ENCODE results near the gene ACSS1.

The ACSS1 gene

GRCh38 chr20:24992487-24993205 is 65.3 kb downstream of the ACSS1 start, which contains the start of gene APMAP:
Gene APMAP (minus strand): TSS chr20:24992751. CDS start chr20:24992688, 63 bp downstream.
- peak; percentile 90 for DNase-seq

GRCh38 chr20:24991897-24992486 is 65.9 kb downstream of the ACSS1 start:
- DNase-seq, result no peak

GRCh38 chr20:24990810-24991252 is 67.1 kb downstream of the ACSS1 start:
- DNase-seq, result no peak

GRCh38 chr20:24989162-24989561 is 68.8 kb downstream of the ACSS1 start:
- DNase-seq, result no peak

GRCh38 chr20:24987873-24988835 is 69.8 kb downstream of the ACSS1 start:
- no peak for DNase-seq

- DNase-seq, result no peak
These were observed 70.7 kb downstream of the ACSS1 start for GRCh38 chr20:24987244-24987643.

GRCh38 chr20:24986436-24987015 is 71.4 kb downstream of the ACSS1 start:
- DNase-seq, result no peak

- no peak for DNase-seq
These were observed 72.1 kb downstream of the ACSS1 start for GRCh38 chr20:24985802-24986201.

GRCh38 chr20:24984961-24985640 is 72.8 kb downstream of the ACSS1 start:
- DNase-seq, result no peak

GRCh38 chr20:24983896-24984295 is 74.0 kb downstream of the ACSS1 start:
- no peak for DNase-seq

GRCh38 chr20:24981790-24982189 is 76.1 kb downstream of the ACSS1 start:
- DNase-seq, result no peak

GRCh38 chr20:24981282-24981681 is 76.7 kb downstream of the ACSS1 start:
- DNase-seq, result no peak

- DNase-seq, result no peak
These were observed 77.5 kb downstream of the ACSS1 start for GRCh38 chr20:24980291-24981053.

- DNase-seq, result no peak
These were observed 78.6 kb downstream of the ACSS1 start for GRCh38 chr20:24979036-24979960.

- DNase-seq, result no peak
These were observed 79.4 kb downstream of the ACSS1 start for GRCh38 chr20:24978513-24978912.

GRCh38 chr20:24977797-24978196 is 80.1 kb downstream of the ACSS1 start:
- DNase-seq, result no peak

- no peak for DNase-seq
These were observed 80.6 kb downstream of the ACSS1 start for GRCh38 chr20:24977336-24977735.

- DNase-seq, result no peak
These were observed 85.6 kb downstream of the ACSS1 start for GRCh38 chr20:24972341-24972740.

- DNase-seq, result no peak
These were observed 86.4 kb downstream of the ACSS1 start for GRCh38 chr20:24971376-24972101.

- no peak for DNase-seq
These were observed 87.2 kb downstream of the ACSS1 start for GRCh38 chr20:24970754-24971153.

All from NCI-H1436 (cell line).